HG02943 (cell line): Measurements from ENCODE around the gene PHF5A.
"Not testable (repeated sequence)": the region's sequence is repeated elsewhere in the genome, so short reads cannot be mapped to it uniquely, and the experiment has no call there.

Source experiments
- ATAC-seq: cut with Tn5 transposase; IDR thresholded peaks from one replicate; pipeline ENCODE4 v1.9.1; 2021; ENCODE audit warnings: mild to moderate bottlenecking, low read depth, moderate library complexity; ENCODE audit not compliant: unreplicated experiment

Gene PHF5A

DNA sequence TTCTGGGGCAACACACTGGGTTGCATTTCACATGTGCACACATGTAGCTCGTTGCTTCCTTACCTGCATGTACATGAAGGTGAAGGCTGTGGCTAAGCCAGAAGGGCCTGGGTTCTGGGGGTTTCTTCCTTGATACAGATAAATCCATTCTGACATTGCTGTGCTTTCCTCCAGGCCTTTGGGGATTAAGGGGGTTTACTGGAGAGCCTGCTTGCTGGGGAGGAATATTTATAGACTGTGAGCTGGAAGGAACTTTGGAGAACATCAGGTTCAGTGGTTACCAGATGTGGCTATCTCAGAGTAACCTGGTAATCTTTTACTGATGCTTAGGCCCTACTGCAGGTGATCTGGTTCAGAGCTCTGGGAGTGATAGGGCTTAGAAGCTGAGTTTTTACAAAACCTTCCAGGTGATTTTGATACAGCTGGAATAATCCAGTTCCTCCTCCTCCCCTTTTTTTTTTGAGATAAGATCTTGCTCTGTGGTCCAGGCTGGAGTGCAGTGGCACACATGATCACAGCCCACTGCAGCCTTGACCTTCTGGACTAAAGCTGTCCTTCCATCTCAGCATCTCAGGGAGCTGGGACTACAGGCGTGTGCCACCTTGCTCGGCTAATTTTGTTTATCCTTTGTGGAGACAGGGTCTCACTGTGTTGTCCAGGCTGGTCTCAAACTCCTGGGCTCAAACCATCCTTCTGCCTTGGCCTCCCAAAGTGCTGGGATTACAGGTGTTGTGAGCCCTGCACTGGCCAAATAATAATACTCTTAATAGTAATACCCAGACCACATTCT lies 20.3 kb upstream of the PHF5A start:
- ATAC-seq: no peak

DNA sequence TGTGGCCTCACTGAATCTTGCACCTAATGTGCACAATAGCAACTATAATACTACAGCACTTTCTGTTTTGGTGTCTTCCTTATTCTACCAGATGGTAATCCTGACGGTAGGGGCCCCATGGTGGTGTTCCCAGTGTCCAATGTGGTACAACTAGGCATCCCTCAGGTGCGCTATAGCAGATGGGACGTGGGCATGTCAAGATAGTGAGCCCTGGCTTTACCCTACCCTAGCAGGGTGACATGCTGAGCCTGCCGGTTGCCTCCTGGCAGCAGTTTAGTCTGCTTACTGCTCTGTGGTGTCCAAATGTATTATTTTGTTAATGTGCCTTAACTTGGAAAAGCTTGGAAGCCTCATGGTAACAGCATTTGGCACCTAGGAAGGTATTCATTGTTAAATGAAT lies 19.6 kb upstream of the PHF5A start:
- no peak for ATAC-seq

DNA sequence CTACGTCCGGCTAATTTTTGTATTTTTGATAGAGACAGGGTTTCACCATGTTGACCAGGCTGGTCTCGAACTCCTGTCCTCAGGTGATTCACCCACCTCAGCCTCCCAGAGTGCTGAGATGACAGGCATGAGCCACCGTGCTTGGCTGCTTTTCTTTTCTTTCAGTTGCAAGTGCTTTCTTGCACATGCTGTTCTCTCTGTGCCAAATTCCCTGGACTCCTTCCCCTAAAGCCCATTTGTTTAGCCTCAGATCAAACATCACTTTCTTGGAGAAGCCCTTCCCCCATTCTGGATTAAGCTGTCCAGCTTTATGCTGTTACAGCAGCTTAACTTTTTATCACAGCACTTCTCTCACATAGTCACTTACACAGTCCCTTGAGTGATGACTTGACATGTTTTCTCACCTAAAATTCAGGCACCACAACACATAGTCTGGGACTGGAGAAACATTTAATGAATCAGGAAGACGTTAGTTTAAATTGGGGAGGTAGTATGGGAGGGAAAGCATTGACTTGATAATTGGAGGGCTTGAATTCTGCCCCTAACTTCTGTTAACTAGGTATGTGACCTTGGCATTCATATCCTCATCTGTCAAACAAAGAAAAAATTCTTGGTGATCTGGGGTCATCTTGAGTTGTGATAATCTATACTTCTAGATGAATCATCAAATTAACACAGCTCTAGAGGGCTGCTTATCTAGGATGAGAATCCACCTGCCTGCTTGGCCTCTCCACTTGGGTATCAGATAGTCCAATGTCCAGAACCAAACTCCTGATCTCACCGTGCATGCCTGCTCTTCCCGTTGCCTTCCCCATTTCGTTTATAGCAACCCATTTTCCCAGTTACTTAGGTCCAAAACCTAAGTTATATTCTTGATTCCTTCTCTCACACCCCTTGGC lies 18.8 kb upstream of the PHF5A start:
- no peak for ATAC-seq

DNA sequence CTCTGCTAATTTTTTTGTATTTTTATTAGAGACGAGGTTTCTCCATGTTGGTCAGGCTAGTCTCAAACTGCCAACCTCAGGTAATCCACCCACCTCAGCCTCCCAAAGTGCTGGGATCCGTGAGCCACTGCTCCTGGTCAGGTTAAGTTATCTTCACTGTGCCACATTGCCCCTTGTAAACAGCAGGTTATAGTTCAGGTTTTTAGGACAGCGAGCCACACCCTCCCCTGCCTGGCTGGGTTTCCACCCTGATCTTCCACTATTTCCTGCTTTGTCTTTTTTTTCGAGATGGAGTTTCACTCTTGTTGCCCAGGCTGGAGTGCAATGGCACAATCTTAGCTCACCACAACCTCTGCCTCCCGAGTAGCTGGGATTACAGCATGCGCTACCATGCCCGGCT lies 16.5 kb upstream of the PHF5A start:
- ATAC-seq: no peak

DNA sequence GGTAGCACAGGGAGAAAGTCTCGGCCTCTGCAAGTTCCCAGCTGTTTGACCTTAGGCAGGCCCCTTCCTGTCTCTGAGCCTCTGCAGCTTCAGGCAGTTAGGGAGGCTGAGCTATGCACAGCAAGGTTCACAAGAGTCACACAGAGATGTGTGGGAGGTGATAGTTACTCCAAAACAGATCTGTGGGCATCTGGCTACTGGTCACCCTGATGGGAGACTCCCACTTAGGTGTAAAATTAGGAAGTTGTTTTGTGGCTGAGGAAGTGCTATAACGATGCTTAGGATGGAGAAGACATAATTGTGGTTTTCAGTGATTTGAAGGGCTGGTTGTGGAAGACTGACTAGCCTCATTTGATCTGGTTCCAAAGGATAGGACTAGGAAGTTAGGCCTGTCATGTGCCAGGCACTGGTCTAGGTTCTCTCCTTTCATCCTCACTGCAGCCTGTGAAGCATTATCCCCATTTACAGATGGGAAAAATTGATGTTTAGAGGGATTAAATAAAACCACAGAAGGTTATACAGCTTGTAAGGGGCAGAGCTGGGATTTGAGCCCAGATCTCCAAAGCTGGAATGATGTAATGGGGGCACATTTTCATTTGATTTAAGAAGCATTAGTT lies 13.9 kb upstream of the PHF5A start:
- no peak for ATAC-seq

DNA sequence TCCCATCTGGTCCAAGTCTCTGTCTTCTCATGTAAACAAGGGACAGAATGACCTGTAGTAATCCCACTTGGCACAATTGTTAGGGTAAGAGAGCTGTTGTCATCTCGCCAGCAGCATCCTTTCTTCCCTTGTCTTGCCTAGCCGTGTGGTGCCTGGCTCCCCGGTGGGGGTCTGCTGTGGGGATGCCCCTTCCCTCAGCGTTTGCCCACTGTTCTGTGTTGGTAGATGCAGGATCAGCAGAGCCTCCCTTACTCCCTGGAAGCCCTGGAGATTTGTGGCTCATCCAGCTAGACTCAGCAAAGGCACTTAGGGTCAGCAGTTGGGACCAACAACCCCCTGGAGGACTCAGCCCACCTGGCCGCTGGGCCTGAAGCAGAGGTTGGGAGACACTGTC lies 13.4 kb upstream of the PHF5A start:
- no peak for ATAC-seq

DNA sequence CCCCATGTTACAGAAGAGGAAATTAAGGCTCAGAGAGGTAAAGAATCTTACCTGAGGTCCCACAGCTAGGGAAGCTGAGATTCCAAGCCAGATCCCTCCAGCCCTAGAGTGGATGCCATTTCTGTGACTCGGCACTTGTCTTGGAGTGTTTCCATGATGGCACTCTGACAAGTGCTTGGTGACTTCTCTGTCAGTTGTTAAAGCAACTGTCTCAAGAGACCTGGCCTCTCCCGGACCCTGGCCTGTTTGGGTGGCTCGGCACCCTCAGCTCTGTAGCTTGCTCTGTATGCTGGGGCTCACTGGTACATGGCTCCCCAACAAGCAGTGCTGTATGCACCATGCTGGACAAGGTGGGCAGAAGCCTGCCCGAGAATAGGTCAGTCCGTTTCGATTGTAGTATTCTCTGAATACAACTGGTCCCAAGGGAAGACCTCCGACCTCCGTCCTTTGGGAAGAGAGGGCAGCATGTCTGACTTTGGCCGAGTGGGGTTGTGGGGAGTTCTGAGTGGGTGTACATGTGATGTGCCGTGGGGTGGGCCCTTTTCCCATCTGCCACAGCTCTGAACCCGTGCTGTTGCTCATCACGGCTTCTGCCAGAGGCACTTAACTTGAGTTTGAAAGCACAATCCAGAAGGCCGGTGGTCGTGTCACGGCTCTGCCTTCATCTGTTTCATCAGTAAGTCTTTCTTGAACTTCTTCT lies 12.8 kb upstream of the PHF5A start:
- ATAC-seq: no peak

DNA sequence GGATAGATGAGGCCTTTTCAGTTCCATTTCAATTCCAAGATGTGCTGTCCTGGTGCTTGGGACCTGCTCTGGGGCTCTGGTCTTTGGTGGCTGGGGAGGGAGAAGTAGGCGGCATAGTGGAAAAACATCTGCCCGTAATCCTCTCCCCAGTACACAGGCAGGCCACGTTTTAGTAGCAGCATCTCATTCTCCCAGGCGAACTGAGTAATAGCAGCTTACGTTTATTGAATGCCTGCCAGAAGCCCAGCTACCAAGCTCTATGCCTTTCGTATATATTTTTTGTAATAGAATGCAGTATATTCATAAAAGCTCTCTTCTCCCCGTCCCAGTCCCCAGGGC lies 11.9 kb upstream of the PHF5A start:
- ATAC-seq: no peak

DNA sequence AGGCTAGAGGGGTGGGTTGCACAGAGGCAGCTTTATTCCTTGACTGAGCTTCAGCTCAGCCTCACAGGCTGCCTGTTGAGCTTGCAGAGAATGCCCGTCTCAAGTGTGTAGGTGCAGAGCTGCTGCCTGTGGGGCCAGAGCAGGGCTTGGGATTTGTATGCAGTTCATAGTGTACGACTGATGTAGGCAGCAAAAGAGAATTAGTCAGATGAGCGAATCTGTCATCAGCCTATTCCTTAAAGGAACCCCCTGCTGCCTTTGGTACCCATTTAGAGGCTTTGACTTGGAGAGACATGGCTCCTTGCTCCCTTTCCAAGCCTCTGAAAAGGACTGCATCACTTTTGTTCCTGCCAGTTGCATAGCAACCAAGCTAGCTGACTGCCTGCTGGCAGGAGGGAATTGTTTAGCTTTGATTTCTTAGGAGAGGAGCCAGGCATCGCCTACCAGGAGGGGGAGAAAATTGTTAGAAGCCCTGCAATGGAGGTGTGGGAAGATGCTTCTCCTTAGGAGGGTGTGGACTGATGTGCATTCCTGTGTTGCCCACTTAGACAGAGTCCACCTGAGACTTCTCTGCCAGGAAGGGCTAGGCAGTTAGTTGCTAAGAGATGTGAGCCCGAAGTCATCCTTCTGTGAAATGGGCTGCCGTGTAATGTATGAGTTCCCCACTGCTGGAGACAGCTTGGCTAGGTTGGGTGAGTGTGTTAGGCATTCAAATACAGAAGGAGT lies 11.3 kb upstream of the PHF5A start:
- no peak for ATAC-seq

DNA sequence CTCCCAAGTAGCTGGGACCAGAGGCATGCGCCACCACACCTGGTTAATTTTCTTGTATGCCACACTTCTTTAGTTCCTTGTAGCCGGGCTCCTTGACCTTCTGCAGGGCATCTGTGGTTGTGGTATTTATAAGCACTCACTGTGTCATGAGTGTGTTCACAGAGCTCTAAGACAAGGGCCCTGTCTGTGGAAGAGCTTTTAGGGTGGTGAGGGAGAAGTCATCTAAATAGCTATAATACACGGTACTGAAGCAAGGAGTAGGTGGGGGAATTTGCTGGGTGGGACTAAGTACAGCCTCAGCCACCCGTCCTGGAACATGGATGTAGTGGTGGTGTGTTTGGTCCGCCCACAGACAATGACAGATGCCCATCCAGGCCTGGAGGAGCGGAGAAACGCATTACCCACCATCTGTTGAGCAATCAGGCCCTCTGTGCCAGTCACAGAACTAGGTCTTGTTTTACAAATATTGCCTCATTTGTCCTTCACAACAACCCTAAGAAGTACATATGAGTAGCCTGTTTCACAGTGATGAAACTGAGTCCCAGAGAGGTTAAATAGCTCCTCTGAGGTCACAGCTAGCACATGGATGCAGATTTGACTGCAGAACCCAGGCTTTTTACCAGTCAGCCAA lies 10.5 kb upstream of the PHF5A start:
- ATAC-seq: no peak

DNA sequence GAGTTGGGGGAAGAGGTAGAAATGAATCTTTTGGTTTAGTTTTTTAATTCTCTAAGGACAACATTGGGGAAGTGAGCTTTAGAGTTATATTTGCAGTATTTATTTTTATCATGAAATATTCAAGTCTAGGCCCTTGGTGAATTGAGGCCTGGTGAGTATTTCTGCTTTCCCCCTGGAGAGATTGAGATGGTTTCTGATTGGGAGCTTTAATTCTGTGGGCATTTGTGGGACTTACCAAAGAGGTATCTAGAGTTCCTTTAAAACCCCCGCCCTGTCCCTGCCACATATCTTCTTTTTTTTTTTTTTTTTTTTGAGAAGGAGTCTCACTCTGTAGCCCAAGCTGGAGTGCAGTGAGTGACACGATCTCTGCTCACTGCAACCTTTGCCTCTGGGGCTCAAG lies 10.0 kb upstream of the PHF5A start:
- no peak for ATAC-seq

DNA sequence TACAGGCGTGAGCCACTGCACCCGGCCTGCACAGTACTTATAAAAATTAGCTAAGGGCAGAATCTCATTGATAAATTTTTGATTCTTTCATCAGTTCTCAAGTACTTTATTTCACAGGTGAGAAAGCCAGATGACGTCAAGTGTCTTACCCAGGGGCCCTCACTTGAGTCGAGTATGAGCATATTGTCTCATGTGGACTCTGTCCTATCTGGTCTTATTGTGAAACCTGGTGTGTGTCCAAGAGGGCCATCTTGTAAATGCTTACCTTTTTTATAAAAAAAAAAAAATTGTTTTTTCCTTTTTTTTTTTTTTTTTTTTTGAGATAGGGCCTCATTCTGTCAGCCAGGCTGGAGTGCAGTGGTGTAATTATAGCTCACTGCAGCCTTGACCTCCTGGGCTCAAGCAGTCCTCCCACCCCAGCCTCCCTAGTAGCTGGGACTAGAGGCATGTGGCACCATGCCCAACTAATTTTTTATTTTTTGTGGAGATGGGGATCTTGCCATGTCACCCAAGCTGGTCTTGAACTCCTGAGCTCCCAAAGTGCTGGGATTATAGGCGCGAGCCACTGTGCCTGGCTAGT lies 6.5 kb upstream of the PHF5A start:
- ATAC-seq: no peak

DNA sequence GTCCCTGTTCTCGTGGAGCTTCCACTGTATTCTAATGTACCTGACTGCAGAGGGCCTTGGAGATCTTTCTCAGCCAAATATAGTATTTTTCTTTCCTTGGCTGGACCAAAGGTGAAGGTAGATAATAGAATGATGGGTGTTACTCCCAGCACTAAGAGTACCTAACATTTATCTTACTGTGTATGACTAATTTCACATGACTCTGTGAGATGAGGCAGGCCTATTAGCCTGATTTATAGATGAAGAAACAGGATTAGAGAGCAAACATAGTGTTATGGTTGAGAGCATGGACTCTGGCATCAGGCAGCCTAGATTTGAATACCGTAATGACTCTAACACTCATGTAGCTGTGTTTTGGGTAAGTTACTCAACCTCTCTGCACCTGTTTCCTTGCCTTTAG lies 3.1 kb upstream of the PHF5A start:
- ATAC-seq: no peak

DNA sequence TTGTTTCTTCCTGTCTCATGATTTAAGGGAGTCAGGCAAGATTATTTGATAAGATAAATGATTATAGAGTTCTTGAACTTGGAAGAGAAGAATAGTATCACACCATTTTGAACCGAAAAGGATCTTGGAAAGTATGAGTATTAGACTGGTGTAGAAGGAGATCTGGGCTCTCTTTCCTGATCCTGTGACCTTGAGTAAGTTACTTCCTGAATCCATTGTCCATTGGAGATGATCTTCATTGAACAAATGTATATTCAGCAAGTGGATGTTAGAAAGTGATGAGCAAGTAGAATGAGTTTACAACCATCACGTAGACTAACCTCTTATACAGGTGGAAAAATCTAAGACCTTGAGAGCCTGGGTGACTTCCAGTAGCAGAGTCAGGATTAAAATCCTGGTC lies 2.4 kb upstream of the PHF5A start:
- ATAC-seq: no peak

DNA sequence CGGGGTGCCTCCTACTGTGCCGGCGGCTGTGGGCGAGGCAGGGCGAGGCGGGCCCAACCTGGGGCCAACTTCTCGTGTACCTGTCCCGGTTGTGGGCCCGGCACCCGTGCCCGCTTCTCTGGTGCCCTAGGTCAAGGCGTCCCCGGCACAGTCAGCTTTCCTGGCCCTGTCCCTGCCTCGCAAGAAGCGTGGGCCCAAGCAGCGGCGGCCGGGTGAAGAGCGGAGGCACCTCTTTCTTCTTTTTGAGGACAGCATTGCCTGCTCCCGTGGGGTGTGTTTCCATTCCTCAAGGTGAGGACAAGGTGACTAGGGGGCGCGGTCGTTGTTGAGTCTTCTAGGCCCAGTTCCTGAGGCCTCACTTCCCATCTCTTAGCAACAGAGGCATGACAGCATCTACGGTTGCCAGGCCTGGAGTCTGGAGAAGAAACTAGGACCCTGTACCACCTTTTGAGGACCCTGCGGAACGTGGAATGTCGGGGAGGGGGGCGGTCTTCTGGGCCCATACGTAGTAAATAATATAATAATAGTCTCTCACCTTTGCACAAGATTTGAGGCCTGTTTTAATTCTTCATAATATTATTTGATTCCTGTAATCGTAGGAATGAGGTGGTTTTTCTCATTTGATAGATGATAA lies 843 bp upstream of the PHF5A start:
- peak; percentile 10 for ATAC-seq

DNA sequence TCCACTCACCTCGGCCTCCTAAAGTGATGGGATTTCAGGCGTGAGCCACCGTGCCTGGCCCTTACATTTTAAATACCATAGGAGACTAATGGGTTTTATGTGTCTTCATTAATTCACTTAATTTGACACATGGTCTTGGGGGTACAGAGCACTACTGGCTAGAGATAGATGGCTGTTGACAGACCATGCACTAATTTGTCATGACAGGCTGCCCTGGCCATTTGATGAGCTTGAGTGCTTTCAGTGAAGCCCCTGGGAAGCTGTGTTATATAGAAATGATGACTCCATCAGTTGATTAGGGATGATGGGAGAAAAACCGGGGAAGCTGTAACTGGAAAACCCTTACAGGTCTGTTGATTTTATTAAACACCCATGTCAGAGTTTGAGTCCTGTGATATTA lies 6.6 kb downstream of the PHF5A start:
- no peak for ATAC-seq

DNA sequence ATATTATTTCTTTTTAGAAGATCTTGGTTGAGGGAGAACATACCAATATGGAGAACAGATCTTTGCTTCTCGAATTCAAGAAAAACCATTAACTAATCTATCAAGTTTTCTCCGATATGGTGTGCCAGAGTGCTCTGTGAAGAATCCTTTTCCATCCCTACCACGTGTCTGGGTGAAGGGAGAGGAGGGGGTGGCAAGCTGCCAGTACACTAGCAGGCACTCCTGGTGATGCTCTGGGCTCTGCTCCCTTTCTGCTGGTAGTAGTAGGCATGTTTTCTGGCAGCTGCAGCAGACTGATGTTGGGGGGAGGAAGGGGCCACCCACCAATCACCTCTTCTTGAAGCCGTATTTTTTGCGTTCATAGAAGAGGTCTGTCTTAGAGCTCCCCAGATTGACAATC lies 8.4 kb downstream of the PHF5A start:
- not testable (repeated sequence) for ATAC-seq

DNA sequence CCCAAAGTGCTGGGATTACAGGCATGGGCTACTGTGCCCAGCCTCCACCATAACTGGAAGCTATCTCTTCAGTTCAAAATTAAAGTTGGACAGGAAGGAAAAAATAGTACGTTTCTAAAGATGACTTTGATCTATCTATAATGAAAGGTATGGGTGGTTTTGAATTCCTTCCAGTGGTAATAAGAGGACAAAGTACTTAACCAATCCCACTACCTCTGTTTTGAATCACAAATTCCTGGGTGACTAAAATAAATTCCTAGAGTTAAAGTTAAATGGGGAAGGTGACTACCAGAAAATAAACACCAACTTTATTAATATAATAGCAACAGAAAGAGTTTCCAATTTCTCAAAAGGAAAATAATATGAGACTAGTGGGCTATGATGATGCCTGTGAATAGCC lies 9.1 kb downstream of the PHF5A start:
- no peak for ATAC-seq

DNA sequence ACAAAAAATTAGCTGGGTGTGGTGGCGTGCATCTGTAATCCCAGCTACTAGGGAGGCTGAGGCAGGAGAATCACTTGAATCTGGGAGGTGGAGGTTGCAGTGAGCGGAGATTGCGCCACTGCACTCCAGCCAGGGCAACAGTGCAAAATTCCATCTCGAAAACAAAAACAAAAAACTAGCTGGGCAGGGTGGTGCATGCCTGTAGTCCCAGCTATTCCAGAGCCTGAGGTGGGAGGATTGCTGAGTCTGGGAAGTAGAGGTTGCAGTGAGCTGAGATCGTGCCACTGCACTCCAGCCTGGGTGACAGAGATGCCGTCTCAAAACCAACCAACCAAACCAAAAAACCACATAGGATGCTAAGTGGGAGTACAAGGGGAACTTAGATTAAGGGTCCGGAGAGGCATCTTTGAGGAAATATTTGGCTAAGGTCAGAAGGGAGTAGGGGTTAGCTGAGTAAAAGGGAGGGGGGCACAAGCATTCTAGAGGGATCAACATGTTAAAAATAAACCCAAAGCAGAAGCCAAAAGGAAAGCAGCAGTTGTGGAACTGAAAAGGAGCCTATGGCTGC lies 10.2 kb downstream of the PHF5A start:
- no peak for ATAC-seq
